Smooth muscle cell (in vitro differentiated cells): Measurements from ENCODE around the gene ADCK1. TPM values are rescaled to one million over a fixed set of nuclear protein-coding genes. Genes with fewer than 3 reads are reported as not detected.

Experiments
- DNase-seq: peaks from one replicate; lab custom pipeline; 2025; ENCODE audit not compliant: unreplicated experiment; lab: John Stamatoyannopoulos, UW
- H2AFZ ChIP-seq: fragments of 200-600 bp; sonication (generic); 2 replicates; pipeline ENCODE4 v1.6.0; 2016; ENCODE audit warnings: antibody characterized with exemption, low read depth, mild to moderate bottlenecking
- H3F3A ChIP-seq: fragments of 200-600 bp; sonication (generic); 2 replicates; pipeline ENCODE4 v1.6.0; 2017; ENCODE audit warnings: antibody characterized with exemption, low read depth
- H3K27ac ChIP-seq: fragments of 200-600 bp; sonication (generic); 2 replicates; pipeline ENCODE4 v1.5.1; 2016; ENCODE audit warnings: low read depth, mild to moderate bottlenecking
- H3K27me3 ChIP-seq: fragments of 200-600 bp; sonication (generic); 2 replicates; pipeline ENCODE4 v1.6.1; 2016; ENCODE audit warnings: low read depth, mild to moderate bottlenecking
- H3K36me3 ChIP-seq: fragments of 200-600 bp; sonication (generic); 2 replicates; pipeline ENCODE4 v1.5.1; 2016; ENCODE audit warnings: low read depth
- H3K4me1 ChIP-seq: fragments of 200-600 bp; sonication (generic); 2 replicates; pipeline ENCODE4 v1.5.1; 2016; ENCODE audit warnings: low read depth
- H3K4me2 ChIP-seq: fragments of 200-600 bp; sonication (generic); 2 replicates; pipeline ENCODE4 v1.6.0; 2016; ENCODE audit warnings: mild to moderate bottlenecking
- H3K4me3 ChIP-seq: fragments of 200-600 bp; sonication (generic); 2 replicates; pipeline ENCODE4 v1.5.1; 2016; ENCODE audit warnings: mild to moderate bottlenecking
- H3K79me2 ChIP-seq: fragments of 200-600 bp; sonication (generic); 2 replicates; pipeline ENCODE4 v1.6.0; 2016; ENCODE audit warnings: low read depth, mild to moderate bottlenecking
- H3K9ac ChIP-seq: fragments of 200-600 bp; sonication (generic); 2 replicates; pipeline ENCODE4 v1.6.0; 2016; ENCODE audit warnings: low read depth
- H3K9me3 ChIP-seq: fragments of 200-600 bp; sonication (generic); replicated peaks from 2 replicates; pipeline ENCODE4 v1.5.1; 2016; ENCODE audit warnings: low read depth
- H4K20me1 ChIP-seq: fragments of 200-600 bp; sonication (generic); 2 replicates; pipeline ENCODE4 v1.6.0; 2016; ENCODE audit warnings: low read depth
- CTCF ChIP-seq: fragments of 200-600 bp; sonication (generic); IDR thresholded peaks from 2 replicates; pipeline ENCODE4 v1.5.1; 2017; ENCODE audit warnings: borderline replicate concordance, mild to moderate bottlenecking, antibody characterized with exemption; ENCODE audit not compliant: insufficient read depth, poor library complexity, severe bottlenecking
- WGBS: methylation state at CpG from one replicate; pipeline ENCODE4 v1.1.7; 2016; ENCODE audit warnings: low lambda C conversion rate; 5-methylcytosine and 5-hydroxymethylcytosine counted together
- polyA plus RNA-seq: library from polyadenylated mRNA; unstranded; fragments of >200 nt; fragmentation: Nextera tagmentation; extraction: Ambion mirVana; gene quantifications from 2 replicates; pipeline ENCODE4 v1.2.1, GENCODE V29; 2016
- small RNA-seq: library from RNA; depleted of rRNA; stranded (forward); fragments of <200 nt; gene quantifications from one replicate; pipeline ENCODE3, GENCODE V24; 2014
- total RNA-seq: library from RNA; depleted of rRNA; stranded (reverse); fragments of >200 nt; gene quantifications from 2 replicates; pipeline ENCODE4 v1.2.3, GENCODE V29; 2014

ADCK1 gene
- total and polyA plus RNA-seq, 2 experiments from 2014 or later = 4.2 to 5.1 TPM

GRCh38 chr14:77980475-77981321, 180.8 kb downstream of the ADCK1 start:
- peaks cover 5% of the 10 kb centered on the region for H3K4me1 ChIP-seq
- H2AFZ ChIP-seq = peak overlapping the region; percentile 85
- no peak overlapping the region for H3K9ac ChIP-seq
- no peaks in the 10 kb centered on the region for H3K9me3 ChIP-seq
- no peaks in the 10 kb centered on the region for H3K36me3 ChIP-seq
- H4K20me1 ChIP-seq = no peaks in the 10 kb centered on the region
- no peak for DNase-seq
- H3K4me3 ChIP-seq = peak overlapping the region; percentile 55
- H3K27me3 ChIP-seq = peaks cover 38% of the 10 kb centered on the region
- H3K4me2 ChIP-seq = peak overlapping the region; percentile 94
- H3K27ac ChIP-seq = no peak overlapping the region
- TF ChIP-seq CTCF = no peak
- 12% methylated on average over 28 of the region's 45 CpGs for WGBS
- H3K79me2 ChIP-seq = no peaks in the 10 kb centered on the region
- H3F3A ChIP-seq = no peaks in the 10 kb centered on the region

Small RNAs within 50 kb of the gene (small RNA-seq; reads per million reads assigned to genes)
- gene RF00019 = not detected

Other genes starting within 250 kb of the ADCK1 start
- gene SPTLC2, start 183.5 kb upstream of the ADCK1 start, total RNA-seq = 24.8 and 36.2 TPM in 2 replicates
- 21.8 and 23.4 TPM in 2 replicates for gene SPTLC2, start 183.5 kb upstream of the ADCK1 start, polyA plus RNA-seq
- gene ALKBH1, start 92.1 kb upstream of the ADCK1 start, total RNA-seq = 15.0 and 18.7 TPM in 2 replicates
- gene ALKBH1, start 92.1 kb upstream of the ADCK1 start, polyA plus RNA-seq = 11.3 and 12.9 TPM in 2 replicates
- 655 and 735 TPM in 2 replicates for gene SLIRP, start 92.0 kb upstream of the ADCK1 start, total RNA-seq
- gene SLIRP, start 92.0 kb upstream of the ADCK1 start, polyA plus RNA-seq = 577 and 681 TPM in 2 replicates
- 51.6 and 88.2 TPM in 2 replicates for gene SNW1, start 39.0 kb upstream of the ADCK1 start, total RNA-seq
- gene SNW1, start 39.0 kb upstream of the ADCK1 start, polyA plus RNA-seq = 58.4 and 70.1 TPM in 2 replicates